22Rv1 (cell line): Measurements from ENCODE around the gene OR52J3.

Source experiments
- H3K27ac ChIP-seq: fragments of 450-650 bp; 2 replicates; pipeline ENCODE4 v1.5.1; 2017
- ZFX ChIP-seq: fragments of 450-650 bp; IDR thresholded peaks from 2 replicates; pipeline ENCODE4 v1.6.1; 2017; ENCODE audit warnings: antibody characterized with exemption, borderline replicate concordance
- TF ChIP-seq, protein P1 (sequence below): fragments of 450-650 bp; IDR thresholded peaks from 2 replicates; pipeline ENCODE4 v1.5.1; 2017; ENCODE audit warnings: mild to moderate bottlenecking

The OR52J3 gene

GRCh38 chr11:5092821-5093585 is 46.7 kb downstream of the OR52J3 start:
- H3K27ac ChIP-seq = no peak overlapping the region
- no peak for TF ChIP-seq ZFX
- TF ChIP-seq, protein P1, sequence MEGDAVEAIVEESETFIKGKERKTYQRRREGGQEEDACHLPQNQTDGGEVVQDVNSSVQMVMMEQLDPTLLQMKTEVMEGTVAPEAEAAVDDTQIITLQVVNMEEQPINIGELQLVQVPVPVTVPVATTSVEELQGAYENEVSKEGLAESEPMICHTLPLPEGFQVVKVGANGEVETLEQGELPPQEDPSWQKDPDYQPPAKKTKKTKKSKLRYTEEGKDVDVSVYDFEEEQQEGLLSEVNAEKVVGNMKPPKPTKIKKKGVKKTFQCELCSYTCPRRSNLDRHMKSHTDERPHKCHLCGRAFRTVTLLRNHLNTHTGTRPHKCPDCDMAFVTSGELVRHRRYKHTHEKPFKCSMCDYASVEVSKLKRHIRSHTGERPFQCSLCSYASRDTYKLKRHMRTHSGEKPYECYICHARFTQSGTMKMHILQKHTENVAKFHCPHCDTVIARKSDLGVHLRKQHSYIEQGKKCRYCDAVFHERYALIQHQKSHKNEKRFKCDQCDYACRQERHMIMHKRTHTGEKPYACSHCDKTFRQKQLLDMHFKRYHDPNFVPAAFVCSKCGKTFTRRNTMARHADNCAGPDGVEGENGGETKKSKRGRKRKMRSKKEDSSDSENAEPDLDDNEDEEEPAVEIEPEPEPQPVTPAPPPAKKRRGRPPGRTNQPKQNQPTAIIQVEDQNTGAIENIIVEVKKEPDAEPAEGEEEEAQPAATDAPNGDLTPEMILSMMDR = no peak

DNA sequence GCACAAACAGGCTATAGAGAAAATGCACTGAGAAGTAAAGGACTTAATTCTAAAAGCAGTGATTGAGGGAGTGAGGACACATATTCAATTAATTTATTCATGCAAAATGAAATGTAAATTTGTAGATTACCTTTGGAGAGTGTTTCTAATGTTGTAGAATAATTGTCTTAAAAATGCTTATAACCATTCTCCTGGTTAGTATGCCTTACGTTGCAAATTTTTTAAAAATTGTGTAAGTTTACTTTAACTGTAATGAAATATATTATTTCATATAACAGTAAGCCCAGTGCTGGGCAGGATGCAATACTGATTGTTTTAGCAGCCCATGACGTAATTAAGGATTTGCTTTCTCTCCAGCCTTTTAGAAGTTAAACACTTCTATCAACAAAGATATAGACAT is 49.7 kb downstream of the OR52J3 start:
- TF ChIP-seq, protein P1 = no peak
- TF ChIP-seq ZFX = no peak
- H3K27ac ChIP-seq = no peak overlapping the region
